GM19240 (cell line): ENCODE data around the gene PHEX.
A peak's percentile ranks its signal among the peaks of the same experiment; 100 is the strongest.

Experiments used
- DNase-seq: peaks from one replicate; pipeline ENCODE4 v3.0.0; 2011; ENCODE audit warnings: low spot score; ENCODE audit not compliant: insufficient read length

The PHEX gene

GRCh38 chrX:22032084-22032483 lies at the start of gene PHEX:
PHEX (plus strand) TSS chrX:22032325; CDS start chrX:22033006, 681 bp downstream.
- no peak for DNase-seq

- peak; percentile 55 for DNase-seq
Observed at GRCh38 chrX:21985332-21985777, 46.8 kb upstream of the PHEX start.

DNA sequence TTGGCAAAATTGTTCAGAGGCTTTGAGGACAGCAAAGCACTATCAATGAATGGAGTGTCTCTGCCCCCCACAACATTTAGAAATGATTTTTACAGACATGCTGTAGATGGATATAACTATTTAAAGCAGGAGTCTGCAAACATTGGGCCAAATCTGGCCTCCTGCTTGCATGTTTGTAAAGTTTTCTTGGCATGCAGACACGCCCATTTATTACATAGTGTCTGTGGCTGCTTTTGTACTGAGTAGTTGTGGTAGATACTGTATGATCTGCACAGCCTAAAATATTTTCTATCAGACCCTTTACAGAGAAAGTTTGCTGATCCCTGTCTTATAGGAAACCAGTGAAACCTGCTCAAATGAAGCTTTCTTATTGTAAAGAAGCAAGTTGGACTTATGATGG lies 45.5 kb upstream of the PHEX start:
- no peak for DNase-seq

GRCh38 chrX:21989384-21989783 lies 42.7 kb upstream of the PHEX start:
- no peak for DNase-seq

- no peak for DNase-seq
Observed at GRCh38 chrX:21990832-21991231, 41.3 kb upstream of the PHEX start.

DNA sequence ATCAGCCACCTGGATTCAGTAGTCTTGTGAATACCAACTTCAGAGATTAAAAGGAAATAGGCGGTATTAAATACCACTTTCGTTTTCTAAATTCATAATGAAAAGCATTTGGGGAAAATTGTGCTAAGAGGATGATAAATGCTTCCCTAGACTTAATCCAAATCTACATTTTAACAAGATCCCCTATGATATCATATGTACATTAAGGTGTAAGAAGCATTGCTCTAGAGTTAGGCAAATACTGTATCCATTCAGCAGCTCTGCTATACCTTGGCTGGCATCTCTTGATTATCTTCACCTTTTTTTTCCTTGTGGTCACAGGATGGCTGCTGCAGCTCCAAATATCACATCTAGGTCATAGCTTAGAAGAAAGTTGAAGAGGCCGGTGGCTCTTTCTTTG lies 40.6 kb upstream of the PHEX start:
- DNase-seq, result no peak

DNA sequence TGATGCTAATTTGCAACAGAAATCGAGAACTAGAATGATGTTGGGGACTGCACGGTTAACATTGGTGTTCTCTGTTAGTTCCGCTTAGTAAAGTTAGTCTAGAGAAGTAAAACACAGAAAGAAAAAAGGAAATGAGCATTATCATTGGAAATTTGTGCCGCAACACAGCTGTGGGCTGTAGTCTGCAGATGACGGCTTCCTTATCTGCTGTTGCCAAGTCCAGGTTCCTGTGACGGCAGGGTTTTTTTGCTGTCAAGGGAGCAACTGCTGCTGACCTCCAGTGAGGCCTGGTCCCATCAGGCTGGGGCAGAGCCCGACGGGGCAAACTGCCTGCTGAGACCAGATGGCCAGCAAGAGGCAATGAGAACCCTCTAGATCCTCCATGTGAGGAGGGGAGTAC lies 38.9 kb upstream of the PHEX start:
- no peak for DNase-seq

DNA sequence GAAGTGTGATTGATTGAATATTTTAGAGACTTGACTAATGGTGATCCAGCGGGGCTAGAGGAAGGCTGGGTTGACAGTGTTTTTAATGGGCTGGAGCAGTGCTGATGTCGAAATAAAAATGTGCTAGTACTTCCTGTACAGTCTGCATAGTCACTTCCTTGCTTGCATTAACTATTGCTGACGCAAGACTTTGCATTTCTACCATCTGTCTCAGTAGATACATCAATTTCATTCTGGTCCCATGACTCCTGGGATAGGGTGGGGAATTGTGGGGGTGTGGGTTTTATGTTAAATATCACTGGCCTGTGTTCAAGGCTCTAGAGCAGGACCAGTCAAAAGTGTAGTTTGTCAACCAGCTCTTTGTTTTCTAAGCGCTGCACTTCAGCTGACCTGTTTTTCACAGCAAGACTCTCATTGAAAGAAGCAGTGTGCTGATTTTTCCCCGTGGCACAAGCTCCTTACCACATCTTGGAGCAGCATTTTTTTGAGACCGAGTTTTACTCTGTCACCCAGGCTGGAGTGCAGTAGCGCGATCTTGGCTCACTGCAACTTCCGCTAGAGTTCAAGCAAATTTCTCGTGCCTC lies 35.2 kb upstream of the PHEX start:
- DNase-seq, result no peak

DNA sequence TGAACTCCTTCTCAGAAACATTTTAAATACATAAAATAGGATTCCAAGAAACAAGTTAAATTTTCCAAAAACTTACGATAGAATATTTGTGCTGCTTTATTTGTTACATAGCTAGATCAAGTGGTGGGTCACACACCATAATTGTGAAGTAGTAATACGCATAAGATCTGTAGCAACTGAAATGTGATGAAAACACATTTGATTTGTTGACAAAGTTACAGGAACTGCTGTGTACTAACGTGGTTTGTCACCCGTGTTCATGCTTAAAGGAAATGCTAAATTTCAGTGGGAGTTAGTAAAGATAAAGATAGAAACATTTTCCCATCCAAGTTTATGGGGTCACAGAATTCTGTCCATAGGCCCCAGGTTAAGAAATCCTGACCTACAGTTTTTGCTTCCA lies 34.1 kb upstream of the PHEX start:
- no peak for DNase-seq

GRCh38 chrX:22004866-22005265 lies 27.3 kb upstream of the PHEX start:
- DNase-seq, result no peak

- DNase-seq, result no peak
Observed at GRCh38 chrX:22012051-22012450, 20.1 kb upstream of the PHEX start.

DNA sequence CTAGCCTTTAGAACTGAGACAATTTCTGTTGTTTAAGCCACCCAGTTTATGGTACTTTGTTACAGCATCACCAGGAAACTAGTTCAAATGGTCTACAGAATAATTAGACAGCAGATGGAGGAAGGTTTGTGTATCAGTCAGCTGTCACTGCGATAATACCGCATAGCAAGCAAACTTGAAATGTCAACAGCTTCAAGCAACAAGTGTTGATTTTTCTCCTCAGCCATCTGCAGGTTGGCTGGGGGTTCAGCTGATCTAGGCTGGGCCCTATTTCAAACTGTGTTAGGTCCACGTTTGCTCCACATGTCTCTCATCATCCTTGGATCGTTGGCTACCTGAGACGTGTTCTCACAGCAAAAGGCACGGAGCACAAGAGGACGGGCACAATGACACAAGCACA lies 19.2 kb upstream of the PHEX start:
- DNase-seq, result no peak

GRCh38 chrX:22015139-22015750 lies 16.9 kb upstream of the PHEX start:
- no peak for DNase-seq

- DNase-seq, result no peak
Observed at GRCh38 chrX:22021751-22022324, 10.3 kb upstream of the PHEX start.

GRCh38 chrX:22024577-22024976 lies 7.5 kb upstream of the PHEX start:
- no peak for DNase-seq

DNA sequence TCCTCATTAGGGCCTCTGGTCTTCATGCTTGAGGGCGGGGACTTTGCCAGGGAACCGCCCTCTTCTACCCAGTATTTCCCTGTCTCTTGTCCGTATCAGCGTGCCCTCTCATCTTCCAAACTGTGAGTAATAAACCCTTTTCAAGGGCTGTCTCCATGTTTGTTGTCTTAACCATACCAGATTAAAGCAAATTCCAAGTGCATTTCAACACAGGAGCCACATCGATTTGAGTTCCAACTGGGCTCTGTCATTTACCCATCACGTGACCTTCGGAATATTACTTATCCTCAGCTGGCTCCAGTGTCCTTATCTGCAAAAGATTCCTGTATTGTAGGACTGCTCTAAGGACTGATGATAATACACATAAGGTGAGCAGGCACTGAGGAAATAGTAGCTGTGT lies 6.4 kb upstream of the PHEX start:
- no peak for DNase-seq

DNA sequence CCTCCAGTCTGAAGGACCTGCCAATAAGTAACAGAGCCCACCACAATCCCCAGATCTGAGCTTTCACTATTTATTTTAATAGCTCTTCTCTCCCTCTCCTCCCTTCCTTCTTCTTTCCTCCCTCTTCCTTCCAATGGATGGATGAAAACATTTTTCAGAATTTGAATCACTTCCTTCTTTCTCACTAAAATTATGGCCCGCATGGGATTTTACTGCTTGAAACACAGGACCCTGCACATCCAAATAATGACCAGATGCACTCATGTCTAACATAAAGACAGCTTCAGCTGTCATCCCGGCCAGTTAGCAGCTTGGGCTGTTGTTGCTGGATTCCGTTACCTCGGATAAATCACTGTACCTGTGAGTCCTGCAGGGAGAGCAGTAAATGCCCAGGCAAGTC lies 5.4 kb upstream of the PHEX start:
- DNase-seq, result no peak

GRCh38 chrX:22032506-22032905 lies 381 bp downstream of the PHEX start:
- no peak for DNase-seq

- DNase-seq, result no peak
Observed at GRCh38 chrX:22033818-22034217, 1.7 kb downstream of the PHEX start.

GRCh38 chrX:22035236-22035635 lies 3.1 kb downstream of the PHEX start:
- DNase-seq, result no peak

DNA sequence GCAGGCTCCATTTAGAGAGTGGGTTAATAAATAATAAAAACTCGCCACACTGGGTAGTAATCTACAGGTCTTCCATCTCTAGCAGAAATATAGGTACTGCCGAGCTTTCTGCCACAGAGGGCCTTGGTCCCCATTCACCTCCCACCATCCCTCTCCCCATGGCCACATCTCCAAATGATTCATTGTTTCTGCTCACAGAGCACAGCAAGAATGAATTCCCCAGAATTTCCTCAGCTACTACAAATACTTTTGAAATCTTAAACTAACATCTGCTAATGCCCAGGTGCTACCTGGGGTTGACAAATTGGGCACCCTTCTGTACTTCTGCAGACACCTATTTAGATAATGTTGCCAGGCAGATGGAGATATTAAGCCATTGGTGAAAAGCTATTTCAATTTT lies 5.1 kb downstream of the PHEX start:
- DNase-seq, result no peak

GRCh38 chrX:22037911-22038537 lies 5.9 kb downstream of the PHEX start:
- no peak for DNase-seq

DNA sequence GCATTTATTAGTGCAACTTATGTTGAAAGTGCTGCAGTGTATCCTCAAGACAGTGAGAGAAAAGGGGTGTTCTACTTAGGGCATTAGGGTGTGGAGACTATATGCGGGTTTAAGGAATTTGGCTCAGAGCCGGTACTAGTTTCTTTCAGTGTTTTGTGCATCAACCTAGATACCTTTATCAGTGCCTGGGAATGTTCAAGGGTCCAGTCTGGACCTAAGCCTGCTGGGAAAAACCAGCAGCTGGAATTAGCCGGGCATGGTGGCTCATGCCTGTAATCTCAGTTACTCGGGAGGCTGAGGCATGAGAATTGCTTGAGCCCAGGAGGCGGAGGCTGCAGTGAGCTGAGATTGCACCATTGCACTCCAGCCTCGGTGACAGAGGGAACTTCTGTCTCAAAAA lies 7.4 kb downstream of the PHEX start:
- DNase-seq, result no peak
